OCI-LY1 (cell line): ENCODE results near the gene SPTB.

Experiments used
- CTCF ChIP-seq: fragments of 200-600 bp; sonication (generic), shearing (Covaris generic); IDR thresholded peaks from 2 replicates; pipeline ENCODE4 v1.5.1; 2017; ENCODE audit warnings: mild to moderate bottlenecking, antibody characterized with exemption, low read length, moderate library complexity, mixed read lengths
- EZH2 ChIP-seq: fragments of 200-600 bp; sonication (generic), shearing (Covaris generic); IDR thresholded peaks from 2 replicates; pipeline ENCODE4 v1.8.0; 2017; ENCODE audit warnings: borderline replicate concordance, mixed run types, mild to moderate bottlenecking, antibody characterized with exemption, low read length, moderate library complexity, mixed read lengths

- TF ChIP-seq CTCF (no peak), EZH2 (no peak)
Measured at GRCh38 chr14:64880221-64881121, 764 bp upstream of the SPTB start.
